GM19455 (cell line): ENCODE measurements around the gene ZNF213.

Experiments used
- ATAC-seq: cut with Tn5 transposase; IDR thresholded peaks from one replicate; pipeline ENCODE4 v1.9.1; 2021; ENCODE audit not compliant: unreplicated experiment

The ZNF213 gene

GRCh38 chr16:3190949-3191353, 56.1 kb downstream of the ZNF213 start:
- ATAC-seq = no peak
